Amygdala (tissue), 56 donors: ENCODE measurements around the gene CILP2.

ENCODE experiments used
- DNase-seq, 56 donors: peaks; one replicate each; lab custom pipeline; 2025; lab: John Stamatoyannopoulos, UW

CILP2 gene

GRCh38 chr19:19554074-19555023 is 16.3 kb downstream of the CILP2 start:
- peak in 3 of 56 donors; percentile 4 to 36 (median 16) for DNase-seq

DNA sequence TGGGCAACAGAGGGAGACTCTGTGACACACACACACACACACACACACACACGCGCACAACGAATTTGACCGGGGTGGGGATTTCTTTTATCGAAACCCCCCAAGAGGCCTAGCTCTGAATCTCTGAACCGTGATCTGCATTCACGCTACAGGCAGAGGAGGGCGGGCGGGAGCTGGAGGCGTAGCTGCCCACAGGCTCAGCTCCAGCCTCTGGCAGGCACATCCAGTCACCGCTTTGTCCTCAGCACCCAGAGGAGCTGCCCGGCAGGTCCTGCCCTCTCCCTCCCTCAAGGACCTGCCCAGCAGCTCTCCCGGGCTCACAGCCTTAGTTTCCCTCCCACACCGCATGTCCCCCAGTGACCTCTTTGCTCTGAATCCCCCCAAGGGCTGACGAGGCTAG is 20.0 kb downstream of the CILP2 start:
- no peak for DNase-seq

GRCh38 chr19:19558636-19559035 is 20.6 kb downstream of the CILP2 start:
- no peak for DNase-seq

- no peak for DNase-seq
These were observed 21.9 kb downstream of the CILP2 start for GRCh38 chr19:19559931-19560330.

- no peak for DNase-seq
These were observed 24.0 kb downstream of the CILP2 start for GRCh38 chr19:19561946-19562664.

GRCh38 chr19:19562665-19563347 is 24.7 kb downstream of the CILP2 start:
- DNase-seq, result no peak

- DNase-seq, result no peak
These were observed 25.3 kb downstream of the CILP2 start for GRCh38 chr19:19563348-19563848.

DNA sequence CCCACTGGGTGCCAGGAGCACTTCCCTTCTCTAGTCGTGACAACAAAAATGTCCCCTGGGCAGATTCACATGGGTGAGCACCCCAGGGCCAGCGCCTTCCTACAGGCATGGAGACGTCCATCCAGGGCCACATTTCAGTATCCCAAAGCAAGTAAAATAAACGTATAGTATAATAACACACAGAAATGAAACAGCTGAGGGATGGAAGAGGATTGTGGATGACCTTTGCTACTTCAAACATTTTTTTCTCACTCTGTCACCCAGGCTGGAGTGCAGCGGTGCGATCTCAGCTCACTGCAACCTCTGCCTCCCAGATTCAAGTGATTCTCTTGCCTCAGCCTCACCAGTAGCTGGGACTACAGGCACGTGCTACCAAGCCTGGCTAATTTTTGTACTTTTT is 28.2 kb downstream of the CILP2 start:
- no peak for DNase-seq

DNA sequence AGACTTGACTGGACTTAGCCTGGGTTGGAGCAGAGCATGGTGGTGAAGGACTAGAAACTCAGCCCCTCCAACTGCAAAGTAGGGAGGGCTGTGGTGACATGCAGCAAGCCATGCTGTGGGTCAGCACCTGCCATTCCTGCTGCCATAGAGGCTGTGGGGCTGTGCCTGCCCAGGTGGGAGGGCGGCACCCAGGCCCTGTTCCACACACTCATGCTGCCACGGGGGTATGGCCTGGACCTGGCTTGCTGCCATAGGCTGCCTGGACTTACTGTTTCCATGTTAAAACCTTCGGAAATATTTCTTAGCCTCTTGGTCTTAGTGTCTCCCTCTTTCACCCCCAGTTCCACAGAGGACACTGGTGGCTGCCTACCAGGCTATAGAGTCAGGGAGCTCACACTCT is 29.3 kb downstream of the CILP2 start:
- no peak for DNase-seq

DNA sequence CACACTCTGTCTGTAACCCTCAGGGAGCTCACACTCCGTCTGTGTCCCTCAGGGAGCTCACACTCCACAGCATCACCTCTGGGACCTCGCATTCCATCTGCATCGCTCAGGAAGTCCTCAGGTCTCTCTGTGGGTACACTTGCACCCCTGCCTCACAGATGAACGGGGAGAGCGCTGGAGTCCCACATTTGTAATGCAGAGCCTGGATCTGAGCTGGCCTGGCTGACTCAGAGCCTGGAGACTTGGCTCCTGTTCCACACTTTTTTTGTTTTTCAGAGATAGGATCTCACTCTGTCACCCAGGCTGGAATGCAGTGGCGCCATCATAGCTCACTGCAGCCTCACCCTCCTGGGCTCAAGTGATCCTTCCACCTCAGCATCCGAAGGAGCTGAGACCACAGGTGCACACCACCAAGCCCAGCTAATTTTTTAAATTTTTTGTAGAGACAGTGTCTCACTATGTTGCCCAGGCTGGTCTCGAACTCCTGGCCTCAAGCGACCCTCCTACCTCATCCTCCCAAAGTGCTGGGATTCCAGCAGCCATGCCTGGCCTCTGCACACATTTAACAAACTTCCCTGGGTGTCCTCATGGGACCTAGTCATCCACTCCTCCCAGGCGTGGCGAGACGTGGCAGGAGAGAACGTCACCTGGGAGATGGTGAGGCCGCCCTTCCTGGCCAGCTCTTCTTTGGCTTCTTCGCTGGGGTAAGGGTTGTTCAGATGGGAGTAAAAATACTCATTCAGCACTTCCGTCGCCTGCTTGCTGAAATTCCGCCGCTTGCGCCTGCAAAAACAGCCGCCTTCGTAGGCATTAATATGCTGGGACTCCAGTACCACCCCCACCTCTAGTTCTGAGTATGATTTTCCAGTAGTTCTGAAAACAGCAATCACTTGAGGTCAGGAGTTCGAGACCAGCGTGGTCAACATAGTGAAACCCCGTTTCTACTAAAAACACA is 31.0 kb downstream of the CILP2 start:
- no peak for DNase-seq

DNA sequence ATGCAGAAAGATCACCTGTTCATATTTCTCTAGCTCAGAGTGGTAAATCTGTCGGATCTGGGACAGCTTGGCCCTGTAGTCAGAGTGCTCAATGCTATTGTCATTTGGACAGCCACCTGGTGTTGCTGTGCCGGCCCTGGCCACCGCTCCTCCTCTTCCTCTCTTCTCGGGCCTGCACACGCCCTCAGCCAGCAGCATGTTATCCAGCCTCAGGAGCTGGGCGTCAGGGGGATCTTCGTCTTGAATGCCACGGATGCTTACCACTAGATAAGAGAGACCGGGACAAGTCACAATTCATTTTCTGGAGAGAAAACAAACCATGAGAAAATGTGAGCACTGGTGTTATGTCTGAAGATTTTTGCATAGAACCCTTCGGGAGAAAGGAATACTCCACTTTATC is 32.5 kb downstream of the CILP2 start:
- no peak for DNase-seq

DNA sequence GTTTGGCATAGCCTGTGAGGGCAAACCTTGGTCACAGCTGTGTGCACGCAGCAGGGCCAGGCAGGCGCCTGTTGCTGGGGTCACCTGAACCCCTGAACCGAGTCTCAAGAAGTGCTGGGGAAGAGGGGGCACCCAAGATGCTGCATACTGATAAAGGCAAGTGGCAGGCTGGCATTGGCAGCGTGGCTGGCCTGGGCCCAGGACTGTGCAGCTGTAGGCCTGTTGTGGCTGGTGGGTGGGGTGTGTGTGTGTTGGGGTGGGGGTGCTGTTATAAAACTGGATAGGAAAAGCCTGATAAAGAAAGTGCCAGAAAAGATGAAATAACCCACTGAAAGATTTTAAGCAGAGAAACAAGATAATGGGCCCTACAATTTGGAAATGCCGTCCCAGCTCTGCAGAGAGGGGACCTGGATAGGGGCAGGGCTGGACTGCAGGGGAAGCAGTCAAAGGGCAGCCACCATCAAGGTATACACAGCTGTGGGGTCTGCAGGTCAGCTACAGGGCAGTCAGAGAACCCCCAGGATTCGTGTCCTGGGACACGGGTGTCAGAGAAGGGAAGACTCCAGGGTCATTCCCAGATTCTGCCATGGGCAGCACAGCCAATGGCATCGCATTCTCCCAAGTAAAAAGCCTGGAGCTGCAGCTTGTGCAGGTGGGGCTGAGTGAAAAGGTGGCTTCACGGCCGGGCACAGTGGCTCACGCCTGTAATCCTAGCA is 33.2 kb downstream of the CILP2 start:
- DNase-seq, result no peak

- no peak for DNase-seq
These were observed 37.3 kb downstream of the CILP2 start for GRCh38 chr19:19575411-19575810.

DNA sequence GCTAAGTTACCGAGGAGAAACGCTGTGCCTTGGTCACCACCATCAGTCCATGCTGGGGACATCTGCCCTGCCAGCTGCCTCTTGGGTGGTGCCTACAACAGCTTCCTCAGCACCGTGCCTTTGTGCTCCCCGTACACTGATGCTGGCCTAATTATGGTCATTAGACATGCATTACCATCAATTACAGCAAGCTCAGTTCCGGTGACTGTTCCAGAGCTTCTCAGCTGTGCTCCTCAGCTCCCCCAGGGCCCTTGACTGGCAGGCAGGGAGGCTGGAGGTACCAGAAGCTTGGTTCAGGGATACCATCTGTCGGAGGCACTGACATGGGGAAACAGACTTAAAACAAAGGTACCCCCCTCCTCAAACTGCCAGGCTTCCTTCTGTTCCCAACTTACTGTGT is 40.2 kb downstream of the CILP2 start:
- no peak for DNase-seq

DNA sequence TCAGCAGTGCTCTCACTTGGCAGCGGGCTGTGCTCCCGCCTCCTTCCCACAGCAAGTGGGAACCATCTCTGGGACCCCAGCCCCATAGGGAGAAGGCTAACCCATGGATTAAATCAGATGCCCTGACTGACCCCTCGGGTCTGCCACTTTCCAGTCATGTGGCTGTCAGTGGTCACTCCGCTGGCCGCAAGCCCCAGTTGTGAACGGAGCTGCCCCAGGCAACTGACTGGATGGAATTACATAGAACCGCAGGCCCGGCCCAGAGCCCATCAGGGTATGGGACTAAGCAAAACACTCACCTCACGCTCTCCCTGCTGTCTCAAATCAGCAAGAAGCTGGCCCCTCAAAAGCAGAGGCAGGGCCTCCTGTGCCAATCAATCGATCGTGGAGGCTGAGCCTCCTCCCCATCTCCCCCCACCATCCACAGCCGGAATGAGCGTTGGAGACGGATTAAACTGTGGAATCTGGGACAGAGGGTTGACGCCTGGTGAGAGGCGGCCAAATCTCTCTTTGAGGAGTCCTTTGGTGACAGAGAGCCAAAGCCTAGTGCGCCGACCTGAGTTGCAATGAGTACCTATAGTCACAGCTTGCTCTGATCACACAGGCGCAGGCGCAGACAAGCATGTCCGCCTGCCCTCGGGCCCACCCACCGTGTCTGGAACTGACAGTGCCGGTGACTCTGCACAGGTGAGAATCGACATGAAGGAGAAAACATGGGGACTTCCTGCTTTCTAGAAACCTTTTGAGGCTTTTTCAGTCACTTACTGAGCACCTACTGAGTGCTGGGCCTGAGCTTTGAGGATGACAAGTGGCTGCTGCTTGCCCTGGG is 41.7 kb downstream of the CILP2 start:
- no peak for DNase-seq

GRCh38 chr19:19580418-19580817 is 42.4 kb downstream of the CILP2 start:
- DNase-seq, result no peak

DNA sequence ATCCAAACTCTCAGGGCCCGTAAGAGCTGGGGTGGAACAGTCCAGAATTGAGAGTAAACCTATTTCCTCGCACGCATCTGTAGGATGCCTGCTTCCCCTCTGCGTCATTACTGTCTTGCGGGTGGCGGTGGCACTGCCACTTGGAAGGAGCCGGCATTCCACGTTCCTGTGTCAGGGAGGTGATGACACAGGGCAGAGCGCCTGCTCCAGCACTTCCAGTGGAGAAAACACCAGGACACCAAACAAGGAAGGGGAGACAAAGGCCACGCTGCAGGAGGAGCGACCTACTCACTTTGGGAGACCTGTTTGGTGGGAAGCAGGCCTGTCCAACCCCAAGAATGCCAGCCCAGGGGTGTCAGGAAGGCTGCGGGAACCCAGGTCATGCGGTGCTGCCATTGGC is 43.3 kb downstream of the CILP2 start:
- DNase-seq, result no peak

DNA sequence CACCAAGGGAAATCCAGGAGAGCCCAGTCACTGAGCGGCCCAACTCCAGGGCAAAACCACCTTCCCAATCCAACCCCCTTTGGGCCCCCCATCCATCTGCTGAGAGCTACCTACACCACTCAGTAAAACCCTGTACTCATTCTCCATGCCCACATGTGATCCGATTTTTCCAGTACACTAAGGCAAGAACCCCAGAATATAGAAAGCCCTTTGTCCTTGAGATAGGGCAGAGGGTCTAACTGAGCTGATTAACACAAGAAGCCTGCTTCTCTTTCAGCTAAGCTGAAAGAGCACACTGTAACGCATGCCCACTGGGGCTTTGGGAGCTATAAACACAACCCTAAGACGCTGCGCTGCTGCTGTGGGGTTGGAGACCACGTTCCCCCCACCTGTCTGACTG is 44.4 kb downstream of the CILP2 start:
- DNase-seq, result no peak
